Vagina (tissue), 2 donors: Measurements from ENCODE around the gene DGKK.

Experiments
- POLR2A ChIP-seq, 2 donors: fragments of 450-650 bp; IDR thresholded peaks; one replicate each; pipeline ENCODE4 v1.6.1; 2017; ENCODE audit warnings: antibody characterized with exemption in 2 of 2, mild to moderate bottlenecking in 2 of 2, moderate library complexity in 2 of 2
- TF ChIP-seq, protein P1 (sequence below), 3 experiments: fragments of 450-650 bp in 2 of 3; fragments of 200-600 bp in 1 of 3; sonication (generic) in 1 of 3; IDR thresholded peaks; one replicate each; pipeline ENCODE4 v1.5.1; 2017 to 2019; ENCODE audit warnings: antibody characterized with exemption in 3 of 3, mild to moderate bottlenecking in 2 of 3, moderate library complexity in 2 of 3

- TF ChIP-seq, protein P1, sequence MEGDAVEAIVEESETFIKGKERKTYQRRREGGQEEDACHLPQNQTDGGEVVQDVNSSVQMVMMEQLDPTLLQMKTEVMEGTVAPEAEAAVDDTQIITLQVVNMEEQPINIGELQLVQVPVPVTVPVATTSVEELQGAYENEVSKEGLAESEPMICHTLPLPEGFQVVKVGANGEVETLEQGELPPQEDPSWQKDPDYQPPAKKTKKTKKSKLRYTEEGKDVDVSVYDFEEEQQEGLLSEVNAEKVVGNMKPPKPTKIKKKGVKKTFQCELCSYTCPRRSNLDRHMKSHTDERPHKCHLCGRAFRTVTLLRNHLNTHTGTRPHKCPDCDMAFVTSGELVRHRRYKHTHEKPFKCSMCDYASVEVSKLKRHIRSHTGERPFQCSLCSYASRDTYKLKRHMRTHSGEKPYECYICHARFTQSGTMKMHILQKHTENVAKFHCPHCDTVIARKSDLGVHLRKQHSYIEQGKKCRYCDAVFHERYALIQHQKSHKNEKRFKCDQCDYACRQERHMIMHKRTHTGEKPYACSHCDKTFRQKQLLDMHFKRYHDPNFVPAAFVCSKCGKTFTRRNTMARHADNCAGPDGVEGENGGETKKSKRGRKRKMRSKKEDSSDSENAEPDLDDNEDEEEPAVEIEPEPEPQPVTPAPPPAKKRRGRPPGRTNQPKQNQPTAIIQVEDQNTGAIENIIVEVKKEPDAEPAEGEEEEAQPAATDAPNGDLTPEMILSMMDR (IDR thresholded peaks at IDR 0.05) = no peak
- no peak for TF ChIP-seq POLR2A (IDR thresholded peaks at IDR 0.05)
Measured at GRCh38 chrX:50450324-50450723, 20.3 kb downstream of the DGKK start.
